ENCODE measurements around the gene POTEI.
"Not testable (repeated sequence)": the region's sequence is repeated elsewhere in the genome, so short reads cannot be mapped to it uniquely, and the experiment has no call there.

Gene POTEI

DNA sequence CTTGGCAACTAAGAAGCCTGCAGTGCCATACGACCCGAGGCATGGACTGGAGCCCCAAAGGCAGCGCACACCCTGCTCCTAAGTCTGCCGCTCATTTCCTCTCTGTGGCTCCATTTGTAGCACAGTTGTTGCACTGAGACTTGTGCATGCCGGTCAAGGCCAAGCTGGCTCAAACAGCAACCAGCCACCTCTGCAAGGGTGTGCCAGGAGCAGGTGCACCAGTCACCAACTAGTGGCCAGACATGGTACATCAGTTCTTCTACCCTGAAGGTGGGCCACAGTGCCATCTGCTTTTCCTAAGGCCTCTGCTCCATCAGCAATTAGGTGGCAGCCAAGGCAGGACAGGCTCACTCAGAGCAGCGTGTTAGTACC, 54.4 kb downstream of the POTEI start:
- not testable (repeated sequence) for DNase-seq

DNA sequence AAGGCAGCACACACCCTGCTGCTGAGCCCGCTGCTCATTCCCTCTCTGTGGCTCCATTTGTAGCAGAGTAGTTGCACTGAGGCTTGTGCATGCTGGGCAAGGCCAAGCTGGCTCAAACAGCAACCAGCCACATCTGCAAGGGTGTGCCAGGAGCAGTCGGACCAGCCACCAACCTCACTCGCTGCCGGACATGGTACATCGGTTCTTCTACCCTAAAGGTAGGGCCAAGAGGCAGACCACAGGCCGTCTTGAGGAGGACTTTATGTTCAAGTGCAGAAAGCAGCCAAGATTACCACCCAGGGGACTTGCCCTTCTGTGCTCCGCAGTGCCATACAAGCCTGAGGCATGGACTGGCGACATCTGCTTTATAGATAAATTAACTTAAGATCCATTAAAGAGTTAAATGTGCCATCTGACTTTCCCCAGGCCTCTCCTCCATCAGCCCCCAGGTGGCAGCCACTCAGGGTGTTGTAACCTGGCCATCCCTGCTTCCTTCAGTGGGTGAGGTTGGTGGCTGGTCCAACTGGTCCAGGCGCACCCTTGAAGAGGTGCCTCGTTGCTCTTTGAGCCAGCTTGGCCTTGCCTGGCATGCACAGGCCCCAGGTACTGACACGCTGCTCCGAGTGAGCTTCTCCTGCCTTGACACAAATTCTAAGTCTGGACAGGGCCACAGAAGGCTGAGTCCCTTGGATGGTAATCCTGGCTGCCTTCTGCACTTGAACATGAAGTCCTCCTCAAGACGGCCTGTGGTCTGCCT, 55.0 kb downstream of the POTEI start:
- DNase-seq: not testable (repeated sequence)

- not testable (repeated sequence) for DNase-seq
Measured at GRCh38 chr2:130452897-130453296, 56.2 kb downstream of the POTEI start.

DNA sequence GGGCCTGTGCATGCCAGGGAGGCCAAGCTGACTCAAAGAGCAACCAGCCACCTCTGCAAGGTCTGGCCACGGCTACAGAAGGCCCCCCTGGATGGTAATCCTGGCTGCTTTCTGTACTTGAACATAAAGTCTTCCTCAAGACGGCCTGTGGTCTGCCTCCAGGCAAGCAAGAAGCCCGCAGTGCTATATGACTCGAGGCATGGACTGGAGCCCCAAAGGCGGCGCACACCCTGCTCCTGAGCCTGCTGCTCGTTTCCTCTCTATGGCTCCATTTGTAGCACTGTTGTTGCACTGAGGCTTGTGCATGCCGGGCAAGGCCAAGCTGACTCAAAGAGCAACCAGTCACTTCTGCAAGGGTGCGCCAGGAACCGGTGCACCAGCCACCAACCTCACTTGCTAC, 57.3 kb downstream of the POTEI start:
- DNase-seq: peak; percentile 35

DNA sequence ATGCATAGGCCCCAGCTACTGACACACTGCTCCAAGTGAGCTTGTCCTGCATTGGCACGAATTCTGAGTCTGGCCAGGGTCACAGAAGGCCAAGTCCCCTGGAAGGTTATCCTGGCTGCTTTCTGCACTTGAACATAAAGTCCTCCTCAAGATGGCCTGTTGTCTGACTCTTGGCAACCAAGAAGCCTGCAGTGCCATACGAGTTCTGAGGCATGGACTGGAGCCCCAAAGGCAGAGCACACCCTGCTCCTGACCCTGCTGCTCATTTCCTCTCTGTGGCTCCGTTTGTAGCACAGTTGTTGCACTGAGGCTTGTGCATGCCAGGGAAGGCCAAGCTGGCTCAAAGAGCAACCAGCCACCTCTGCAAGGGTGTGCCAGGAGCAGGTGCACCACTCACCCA, 57.9 kb downstream of the POTEI start:
- peak; percentile 19 for DNase-seq

DNA sequence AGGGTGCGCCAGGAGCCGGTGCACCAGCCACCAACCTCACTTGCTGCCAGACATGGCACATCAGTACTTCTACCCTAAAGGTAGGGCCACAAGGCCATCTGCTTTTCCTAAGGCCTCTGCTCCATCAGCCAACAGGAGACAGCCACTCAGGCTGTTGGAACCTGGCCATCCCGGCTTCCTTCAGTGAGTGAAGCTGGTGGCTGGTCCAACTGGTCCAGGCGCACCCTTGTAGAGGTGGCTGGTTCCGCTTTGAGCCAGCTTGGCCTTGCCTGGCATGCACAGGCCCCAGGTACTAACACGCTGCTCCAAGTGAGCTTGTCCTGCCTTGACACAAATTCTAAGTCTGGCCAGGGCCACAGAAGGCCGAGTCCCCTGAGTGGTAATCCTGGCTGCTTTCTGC, 58.8 kb downstream of the POTEI start:
- DNase-seq: not testable (repeated sequence)

GRCh38 chr2:130427631-130428030, 81.5 kb downstream of the POTEI start:
- peak; percentile 11 for DNase-seq

GRCh38 chr2:130418845-130419244, 90.3 kb downstream of the POTEI start:
- not testable (repeated sequence) for DNase-seq

- peak; percentile 26 for DNase-seq
Measured at GRCh38 chr2:130416693-130417092, 92.4 kb downstream of the POTEI start.
